Epithelial cell of proximal tubule (primary cell): ENCODE measurements around the gene TTC28. TPM values are rescaled to one million over a fixed set of nuclear protein-coding genes. Genes with fewer than 3 reads are reported as not detected.

Source experiments
- DNase-seq: peaks from one replicate; pipeline ENCODE4 v3.0.0-alpha.2; 2011; ENCODE audit warnings: low read depth
- H3K4me3 ChIP-seq: 2 replicates; pipeline ENCODE4 v1.5.1; 2011; ENCODE audit warnings: low read depth, mild to moderate bottlenecking, low read length
- total RNA-seq: library from RNA; depleted of rRNA; stranded (reverse); fragments of >200 nt; gene quantifications from 2 replicates; pipeline ENCODE4 v1.2.3, GENCODE V29; 2015
- TF ChIP-seq, protein P1 (sequence below): conservative IDR thresholded peaks from 2 replicates; pipeline ENCODE4 v1.5.1; 2012; ENCODE audit warnings: low read depth, mild to moderate bottlenecking, low read length

The TTC28 gene
- total RNA-seq, 1 donor from 2014 or later: 3.7 TPM

DNA sequence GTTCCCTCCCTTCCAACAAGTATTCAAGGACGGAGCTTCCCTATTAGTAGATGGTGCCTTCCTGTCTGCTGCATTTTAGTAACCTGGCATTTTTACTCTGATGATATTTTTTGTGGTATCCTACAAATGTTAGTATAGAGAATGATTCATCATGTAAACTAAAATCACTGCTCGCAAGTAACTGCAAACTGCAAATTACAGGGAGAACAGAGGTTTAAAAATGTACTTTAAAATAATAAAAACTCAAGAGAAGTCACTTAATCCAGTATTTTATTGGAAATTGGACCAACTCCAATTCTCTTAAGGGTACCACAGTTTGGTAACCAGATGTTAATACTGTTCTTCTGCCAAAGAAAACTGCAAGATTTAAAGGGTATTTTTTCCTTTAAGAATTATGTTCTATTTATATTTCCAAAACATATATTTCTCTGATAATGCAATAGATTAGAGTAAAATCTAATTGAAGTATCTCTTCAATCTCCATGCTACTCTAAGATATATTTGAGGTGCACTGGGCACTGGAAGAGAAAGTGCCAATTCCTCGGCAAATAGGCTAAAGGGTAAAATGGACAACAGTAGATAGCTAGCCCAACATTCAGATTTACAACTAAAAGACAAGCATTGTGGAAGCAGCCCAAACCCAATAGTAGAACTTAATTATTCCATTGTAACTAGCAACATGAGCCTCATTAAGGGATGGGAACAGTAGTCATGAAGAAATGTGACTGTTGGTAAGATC is 298.0 kb downstream of the TTC28 start:
- TF ChIP-seq, protein P1, sequence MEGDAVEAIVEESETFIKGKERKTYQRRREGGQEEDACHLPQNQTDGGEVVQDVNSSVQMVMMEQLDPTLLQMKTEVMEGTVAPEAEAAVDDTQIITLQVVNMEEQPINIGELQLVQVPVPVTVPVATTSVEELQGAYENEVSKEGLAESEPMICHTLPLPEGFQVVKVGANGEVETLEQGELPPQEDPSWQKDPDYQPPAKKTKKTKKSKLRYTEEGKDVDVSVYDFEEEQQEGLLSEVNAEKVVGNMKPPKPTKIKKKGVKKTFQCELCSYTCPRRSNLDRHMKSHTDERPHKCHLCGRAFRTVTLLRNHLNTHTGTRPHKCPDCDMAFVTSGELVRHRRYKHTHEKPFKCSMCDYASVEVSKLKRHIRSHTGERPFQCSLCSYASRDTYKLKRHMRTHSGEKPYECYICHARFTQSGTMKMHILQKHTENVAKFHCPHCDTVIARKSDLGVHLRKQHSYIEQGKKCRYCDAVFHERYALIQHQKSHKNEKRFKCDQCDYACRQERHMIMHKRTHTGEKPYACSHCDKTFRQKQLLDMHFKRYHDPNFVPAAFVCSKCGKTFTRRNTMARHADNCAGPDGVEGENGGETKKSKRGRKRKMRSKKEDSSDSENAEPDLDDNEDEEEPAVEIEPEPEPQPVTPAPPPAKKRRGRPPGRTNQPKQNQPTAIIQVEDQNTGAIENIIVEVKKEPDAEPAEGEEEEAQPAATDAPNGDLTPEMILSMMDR: no peak
- no peak for DNase-seq
- no peak overlapping the region for H3K4me3 ChIP-seq

DNA sequence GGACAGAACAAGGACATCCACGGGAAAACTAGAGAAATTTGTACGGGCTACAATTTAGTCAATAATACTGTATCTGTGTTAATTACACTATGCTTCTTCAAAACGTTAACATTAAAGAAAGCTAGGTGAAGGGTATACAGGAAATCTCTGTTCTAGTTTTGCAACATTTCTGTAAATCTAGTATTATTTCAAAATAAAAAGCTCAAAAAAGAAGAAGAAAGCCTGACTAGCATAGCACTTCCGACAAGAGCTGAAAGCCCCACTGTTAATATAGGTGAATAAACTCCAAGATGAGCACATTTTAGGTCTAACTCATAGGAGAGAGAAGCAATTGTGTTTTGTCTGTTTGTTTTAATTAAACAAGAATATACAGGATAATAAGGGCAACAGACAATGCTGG is 299.7 kb downstream of the TTC28 start:
- H3K4me3 ChIP-seq: no peak overlapping the region
- TF ChIP-seq, protein P1: no peak
- DNase-seq: no peak

DNA sequence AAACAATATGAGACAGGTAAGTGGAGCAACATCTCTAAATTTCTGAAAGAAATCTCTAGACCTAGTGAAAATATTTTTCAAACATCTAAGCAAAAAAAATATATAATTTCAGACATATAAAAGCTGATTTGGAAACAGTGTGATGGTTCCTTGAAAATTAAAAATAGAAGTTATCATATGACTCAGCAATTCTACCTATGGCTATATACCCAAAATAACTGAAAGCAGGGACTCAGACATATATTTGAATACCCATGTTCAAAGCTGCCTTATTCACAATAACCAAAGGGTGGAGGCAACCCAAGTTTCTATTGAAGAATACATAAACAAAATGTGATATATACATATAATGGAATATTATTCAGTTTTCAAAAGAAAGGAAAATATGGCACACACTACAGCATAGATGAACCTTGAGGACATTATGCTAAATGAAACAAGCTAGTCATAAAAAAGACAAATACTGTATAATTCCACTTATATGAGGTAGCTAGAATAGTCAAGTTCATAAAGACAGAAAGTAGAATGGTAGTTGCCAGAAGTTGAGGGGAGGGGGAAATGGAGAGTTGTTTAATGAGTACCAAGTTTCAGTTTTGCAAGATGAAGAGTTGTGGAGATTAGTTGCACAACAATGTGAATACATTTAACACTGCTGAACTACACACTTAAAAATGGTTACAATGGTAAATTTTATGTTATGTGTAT is 300.4 kb downstream of the TTC28 start:
- TF ChIP-seq, protein P1: no peak
- no peak overlapping the region for H3K4me3 ChIP-seq

DNA sequence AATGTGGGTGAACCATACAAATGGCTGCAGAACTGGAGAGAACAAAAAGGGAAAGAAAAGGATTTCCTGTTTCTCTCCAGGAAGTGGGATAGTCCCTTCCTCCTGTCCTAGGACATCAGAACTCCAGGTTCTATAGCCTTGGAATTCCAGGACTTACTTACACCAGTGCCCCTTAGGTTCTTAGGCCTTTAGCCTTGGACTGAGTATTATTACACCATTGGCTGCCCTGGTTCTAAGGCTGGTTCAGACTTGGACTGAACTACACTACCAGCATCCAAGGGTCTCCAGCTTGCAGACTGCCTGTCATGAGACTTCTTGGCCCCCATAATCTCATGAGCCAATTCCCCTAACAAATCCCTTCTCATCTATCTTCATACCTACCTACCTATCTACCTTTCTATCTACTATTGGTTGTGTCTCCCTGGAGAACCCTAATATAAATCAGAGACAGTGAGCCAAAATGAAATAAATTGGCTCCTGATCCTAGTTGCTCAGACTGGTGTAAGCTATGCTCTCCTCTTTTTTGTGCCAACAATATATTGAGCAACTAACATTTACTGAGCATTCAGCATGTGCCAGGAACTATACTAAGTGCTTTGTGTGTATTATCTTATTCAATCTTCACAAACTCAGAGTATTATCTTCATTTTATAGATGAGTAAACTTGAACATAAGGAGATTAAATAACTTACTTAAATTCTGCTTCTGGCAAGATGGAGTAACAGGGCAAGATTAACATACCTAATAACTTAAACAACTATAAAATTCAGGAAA is 303.7 kb downstream of the TTC28 start:
- no peak for DNase-seq
- TF ChIP-seq, protein P1: no peak
- H3K4me3 ChIP-seq: no peak overlapping the region

More for the DNA sequence above, 300.4 kb downstream of the TTC28 start:
- no peak for DNase-seq

DNA sequence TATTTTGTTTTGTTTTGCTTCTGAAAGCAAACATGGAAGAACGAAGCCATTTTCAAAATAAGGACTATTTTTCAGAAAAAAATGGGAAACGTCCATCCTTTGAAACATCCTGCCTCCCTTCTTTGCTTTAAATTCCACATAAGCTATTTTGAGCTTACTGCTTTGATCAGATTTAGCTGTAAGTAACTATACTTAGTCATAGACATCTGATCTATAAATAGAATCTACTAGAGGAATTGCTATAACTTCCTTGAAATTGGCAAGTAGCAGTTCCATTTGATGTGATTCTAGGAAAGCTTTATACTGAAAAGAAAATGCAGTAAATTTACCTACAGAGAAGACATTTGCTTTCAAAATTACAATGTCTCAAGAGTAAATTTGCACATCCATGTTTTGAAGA is 305.8 kb downstream of the TTC28 start:
- TF ChIP-seq, protein P1: no peak
- DNase-seq: no peak
- H3K4me3 ChIP-seq: no peak overlapping the region

DNA sequence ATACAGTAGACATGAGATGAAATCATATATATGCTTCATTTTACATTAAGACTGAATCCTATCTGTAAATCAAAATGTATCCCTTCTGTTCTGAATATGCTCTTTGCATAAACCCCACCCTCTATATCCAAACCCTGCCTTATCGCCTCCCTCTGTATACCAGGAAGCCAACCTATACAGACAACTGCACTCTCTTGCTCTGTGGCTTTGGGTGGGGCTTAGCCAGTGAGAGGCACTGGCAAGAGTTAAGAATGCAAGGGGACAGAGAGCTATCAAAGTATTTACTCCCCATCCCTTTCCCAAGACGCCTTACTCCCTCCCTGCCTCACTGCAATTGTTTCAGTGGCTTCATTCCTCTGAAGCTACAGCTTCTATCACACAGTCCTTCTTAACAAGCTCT is 309.8 kb downstream of the TTC28 start:
- no peak for DNase-seq
- no peak overlapping the region for H3K4me3 ChIP-seq
- TF ChIP-seq, protein P1: no peak
